RWPE2 (cell line): ENCODE data around the gene RECQL5.

Source experiments
- ATAC-seq: fragments of 200-7000 bp; cut with Tn5 transposase; 3 replicates; pipeline ENCODE4 v1.9.1; 2021; ENCODE audit warnings: low read depth
- DNase-seq: peaks from one replicate; pipeline ENCODE4 v3.0.0-alpha.2; 2020; ENCODE audit warnings: low spot score
- H3K27ac ChIP-seq: fragments of 450-650 bp; 2 replicates; pipeline ENCODE4 v1.5.1; 2017; ENCODE audit warnings: mild to moderate bottlenecking; ENCODE audit not compliant: poor library complexity, severe bottlenecking
- H3K27me3 ChIP-seq: fragments of 250-450 bp; sonication (Bioruptor Pico); 2 replicates; pipeline ENCODE4 v1.5.1; 2021; ENCODE audit warnings: mild to moderate bottlenecking, moderate library complexity; ENCODE audit not compliant: insufficient read depth, poor library complexity, severe bottlenecking
- H3K36me3 ChIP-seq: fragments of 250-450 bp; sonication (Bioruptor Pico); 2 replicates; pipeline ENCODE4 v1.5.1; 2020; ENCODE audit warnings: low read depth, mild to moderate bottlenecking, moderate library complexity
- H3K4me1 ChIP-seq: fragments of 250-450 bp; sonication (Bioruptor Pico); 2 replicates; pipeline ENCODE4 v1.5.1; 2021; ENCODE audit warnings: mild to moderate bottlenecking, moderate library complexity; ENCODE audit not compliant: insufficient read depth, poor library complexity, severe bottlenecking
- H3K4me3 ChIP-seq: fragments of 250-450 bp; sonication (Bioruptor Pico); 2 replicates; pipeline ENCODE4 v1.5.1; 2021; ENCODE audit warnings: mild to moderate bottlenecking, moderate library complexity; ENCODE audit not compliant: severe bottlenecking
- H3K9me3 ChIP-seq: fragments of 250-450 bp; sonication (Bioruptor Pico); 2 replicates; pipeline ENCODE4 v1.5.1; 2021; ENCODE audit warnings: mild to moderate bottlenecking, moderate library complexity; ENCODE audit not compliant: severe bottlenecking
- CTCF ChIP-seq: fragments of 450-650 bp; IDR thresholded peaks from one replicate; pipeline ENCODE4 v1.5.1; 2017; ENCODE audit warnings: mild to moderate bottlenecking, moderate library complexity; ENCODE audit not compliant: poor library complexity, severe bottlenecking

Gene RECQL5

GRCh38 chr17:75666959-75667790 lies at the start of gene RECQL5, which contains the start of gene SAP30BP:
Gene RECQL5 (minus strand): TSS chr17:75667154. CDS start chr17:75666557, 597 bp downstream.
Gene SAP30BP (plus strand): TSS chr17:75667338. CDS start chr17:75667373, 35 bp downstream.
- TF ChIP-seq CTCF: no peak
- peak; percentile 99 for ATAC-seq

GRCh38 chr17:75712446-75712845 lies 45.5 kb upstream of the RECQL5 start:
- no peak for TF ChIP-seq CTCF
- no peak overlapping the region for H3K27ac ChIP-seq
- peak; percentile 27; the same call in 1 of the 3 replicates for ATAC-seq
- H3K36me3 ChIP-seq: peaks cover 16% of the 10 kb centered on the region
- no peaks in the 10 kb centered on the region for H3K27me3 ChIP-seq
- no peaks in the 10 kb centered on the region for H3K9me3 ChIP-seq
- no peak overlapping the region for H3K4me3 ChIP-seq
- H3K4me1 ChIP-seq: peaks cover 13% of the 10 kb centered on the region
- no peak for DNase-seq

More at GRCh38 chr17:75666959-75667790, at the start of gene RECQL5, which contains the start of gene SAP30BP:
- Histone ChIP-seq H3K36me3 (peaks cover 77% of the 10 kb centered on the region), H3K4me1 (peaks cover 14% of the 10 kb centered on the region), H3K4me3 (peak within 1 kb of the TSS; percentile 83), H3K27me3 (no peaks in the 10 kb centered on the region), H3K9me3 (no peaks in the 10 kb centered on the region), H3K27ac (peak within 1 kb of the TSS; percentile 53)
- peak; percentile 99 for DNase-seq

GRCh38 chr17:75707079-75707571 lies 40.2 kb upstream of the RECQL5 start:
- Histone ChIP-seq H3K9me3 (no peaks in the 10 kb centered on the region), H3K4me3 (no peak overlapping the region), H3K4me1 (peaks cover 20% of the 10 kb centered on the region), H3K27ac (peak overlapping the region; percentile 100), H3K36me3 (peaks cover 63% of the 10 kb centered on the region), H3K27me3 (no peaks in the 10 kb centered on the region)
- no peak for TF ChIP-seq CTCF
- peak; percentile 90 for DNase-seq
- ATAC-seq: peak; percentile 96

- DNase-seq (no peak), ATAC-seq (no peak)
- H3K27me3 ChIP-seq: no peaks in the 10 kb centered on the region
- no peaks in the 10 kb centered on the region for H3K9me3 ChIP-seq
- peaks cover 72% of the 10 kb centered on the region for H3K36me3 ChIP-seq
- H3K4me1 ChIP-seq: peaks cover 24% of the 10 kb centered on the region
- H3K27ac ChIP-seq: peak overlapping the region; percentile 100
- TF ChIP-seq CTCF: no peak
- H3K4me3 ChIP-seq: no peak overlapping the region
Observed at GRCh38 chr17:75706042-75706728, 39.2 kb upstream of the RECQL5 start.
